Pericardium fibroblast (primary cell): Measurements from ENCODE around the gene GATA5. TPM values are rescaled to one million over a fixed set of nuclear protein-coding genes. Genes with fewer than 3 reads are reported as not detected.

ENCODE experiments used
- total RNA-seq: library from RNA; depleted of rRNA; stranded (reverse); fragments of >200 nt; gene quantifications from 2 replicates; pipeline ENCODE4 v1.2.3, GENCODE V29; 2015

The GATA5 gene
- 0.77 and 3.6 TPM in 2 replicates for total RNA-seq

GRCh38 chr20:62475772-62476055, at the start of gene GATA5:
Gene GATA5, minus strand, starts transcription at chr20:62475995. Its CDS starts 474 bp downstream, at chr20:62475521.

DNA sequence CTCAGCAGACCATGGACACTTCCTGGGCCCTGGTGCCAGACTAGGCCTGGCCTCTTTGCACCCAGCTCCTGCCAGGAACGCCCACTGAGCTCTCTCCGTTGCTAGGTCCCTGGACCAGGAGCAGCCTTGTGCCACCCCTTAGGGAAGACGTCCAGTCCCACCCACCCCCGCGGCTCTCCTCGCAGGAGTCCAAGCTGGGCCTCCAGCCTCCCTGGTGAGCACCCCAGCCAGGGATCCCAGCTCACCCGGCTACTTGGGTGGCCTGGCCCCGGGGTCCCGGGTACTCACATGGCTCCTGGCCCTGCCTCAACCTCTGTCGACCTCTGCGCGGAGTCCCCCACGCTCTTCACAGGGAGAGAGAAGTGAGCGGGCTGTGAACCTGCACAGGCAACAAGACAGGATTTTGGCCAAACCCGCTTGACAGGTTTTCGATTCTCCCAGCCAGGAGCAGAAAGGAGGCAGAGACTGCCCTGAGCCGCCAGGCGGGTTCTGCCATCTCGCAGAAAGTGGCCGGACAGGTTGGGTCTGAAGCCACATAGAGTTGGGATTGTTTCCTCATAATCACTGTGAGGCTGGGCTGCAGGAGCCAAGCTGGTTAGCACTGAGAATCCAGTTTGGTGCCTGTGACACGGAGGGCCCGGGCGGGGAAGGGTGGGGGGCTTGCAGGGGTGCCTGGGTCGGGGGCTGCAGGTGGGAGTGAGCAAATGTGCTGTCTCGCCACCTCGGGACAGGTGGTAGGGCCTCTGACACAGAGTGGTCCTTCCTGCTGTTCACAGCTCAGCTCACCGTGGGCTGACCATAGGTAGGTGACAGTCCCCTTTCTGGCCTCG, 48.4 kb downstream of the GATA5 start, which contains the start of gene RBBP8NL:
Gene RBBP8NL, minus strand, starts transcription at position 368 of the 830 bp plus-strand sequence. CDS start 7,892 bp downstream, outside the sequence.

Other genes with a start within 250 kb of the GATA5 start
- gene OSBPL2, start 237.5 kb downstream of the GATA5 start, total RNA-seq = 15.0 and 18.2 TPM in 2 replicates
- 101 and 124 TPM in 2 replicates for gene ADRM1, start 173.0 kb downstream of the GATA5 start, total RNA-seq
- gene LAMA5, start 108.7 kb downstream of the GATA5 start, total RNA-seq = 41.1 and 63.5 TPM in 2 replicates
- gene RPS21, start 88.9 kb downstream of the GATA5 start, total RNA-seq = 1,647 and 2,319 TPM in 2 replicates
- 3.0 and 4.6 TPM in 2 replicates for gene CABLES2, start 68.7 kb downstream of the GATA5 start, total RNA-seq
- not detected in 2 replicates for gene RBBP8NL, start 48.5 kb downstream of the GATA5 start, total RNA-seq
- gene SLCO4A1, start 166.5 kb upstream of the GATA5 start, total RNA-seq = 0.12 and 0.26 TPM in 2 replicates
- gene NTSR1, start 232.8 kb upstream of the GATA5 start, total RNA-seq = not detected in 2 replicates